Stimulated activated naive CD8-positive, alpha-beta T cell treated with anti-CD3 and anti-CD28 coated beads, Interleukin-15, amount 100 ng/mL, for 72 hours (primary cell): Measurements from ENCODE around the gene CLEC19A.

ENCODE experiments used
- ATAC-seq: fragments of 150-1000 bp; cut with Tn5 transposase; 2 replicates; pipeline ENCODE4 v1.10.0; 2021; ENCODE audit warnings: mild to moderate bottlenecking, moderate library complexity
- DNase-seq, 2 donors: peaks; one replicate each; pipeline ENCODE4 v3.0.0; 2021 to 2022
- H3K27ac Mint-ChIP-seq, 2 donors: one replicate each; pipeline ENCODE4 v1.8.0; 2022; ENCODE audit warnings: mild to moderate bottlenecking in 2 of 2, mixed read lengths in 2 of 2, moderate library complexity in 2 of 2
- H3K27me3 Mint-ChIP-seq: one replicate; pipeline ENCODE4 v1.8.0; 2022; ENCODE audit warnings: mixed read lengths
- H3K4me1 Mint-ChIP-seq: one replicate; pipeline ENCODE4 v1.8.0; 2022; ENCODE audit warnings: mild to moderate bottlenecking, mixed read lengths
- H3K4me3 Mint-ChIP-seq, 2 donors: one replicate each; pipeline ENCODE4 v1.8.0; 2022; ENCODE audit warnings: mild to moderate bottlenecking in 2 of 2, mixed read lengths in 2 of 2, moderate library complexity in 1 of 2
- H3K9me3 Mint-ChIP-seq, 2 donors: one replicate each; pipeline ENCODE4 v1.8.0; 2022; ENCODE audit warnings: mixed read lengths in 2 of 2

CLEC19A gene

GRCh38 chr16:19330841-19331397, 45.4 kb downstream of the CLEC19A start:
- H3K4me1 Mint-ChIP-seq, result no peaks in the 10 kb centered on the region
- H3K27ac Mint-ChIP-seq, result no peak overlapping the region
- peaks cover 9% of the 10 kb centered on the region for H3K27me3 Mint-ChIP-seq
- no peak overlapping the region for H3K4me3 Mint-ChIP-seq
- DNase-seq (no peak), ATAC-seq (no peak)
- no peaks in the 10 kb centered on the region for H3K9me3 Mint-ChIP-seq

GRCh38 chr16:19331794-19332193, 46.3 kb downstream of the CLEC19A start:
- peaks cover under 1% of the 10 kb centered on the region for H3K27me3 Mint-ChIP-seq
- H3K9me3 Mint-ChIP-seq, result no peaks in the 10 kb centered on the region
- no peaks in the 10 kb centered on the region for H3K4me1 Mint-ChIP-seq
- DNase-seq, result no peak
- H3K4me3 Mint-ChIP-seq, result no peak overlapping the region
- no peak overlapping the region for H3K27ac Mint-ChIP-seq
- ATAC-seq, result no peak

GRCh38 chr16:19338335-19338734, 52.8 kb downstream of the CLEC19A start:
- Mint-ChIP-seq H3K27me3 (peaks cover 7% of the 10 kb centered on the region), H3K9me3 (no peaks in the 10 kb centered on the region), H3K27ac (no peak overlapping the region), H3K4me3 (no peak overlapping the region), H3K4me1 (no peaks in the 10 kb centered on the region)
- ATAC-seq, result no peak
- no peak for DNase-seq

GRCh38 chr16:19344224-19344801, 58.8 kb downstream of the CLEC19A start:
- ATAC-seq (no peak), DNase-seq (no peak)
- no peak overlapping the region for H3K4me3 Mint-ChIP-seq
- no peak overlapping the region for H3K27ac Mint-ChIP-seq
- H3K9me3 Mint-ChIP-seq, result no peaks in the 10 kb centered on the region
- peaks cover 24% of the 10 kb centered on the region for H3K27me3 Mint-ChIP-seq
- no peaks in the 10 kb centered on the region for H3K4me1 Mint-ChIP-seq

GRCh38 chr16:19344980-19345379, 59.4 kb downstream of the CLEC19A start:
- no peaks in the 10 kb centered on the region for H3K4me1 Mint-ChIP-seq
- H3K9me3 Mint-ChIP-seq, result no peaks in the 10 kb centered on the region
- no peak overlapping the region for H3K4me3 Mint-ChIP-seq
- H3K27ac Mint-ChIP-seq, result peak overlapping the region in 1 of 2 donors; percentile 64
- no peak for DNase-seq
- peaks cover 22% of the 10 kb centered on the region for H3K27me3 Mint-ChIP-seq
- ATAC-seq, result no peak

GRCh38 chr16:19346335-19346922, 60.9 kb downstream of the CLEC19A start:
- Mint-ChIP-seq H3K4me1 (no peaks in the 10 kb centered on the region), H3K4me3 (no peak overlapping the region), H3K27me3 (peaks cover 22% of the 10 kb centered on the region), H3K9me3 (no peaks in the 10 kb centered on the region), H3K27ac (no peak overlapping the region)
- ATAC-seq, result no peak
- no peak for DNase-seq

GRCh38 chr16:19348125-19348524, 62.6 kb downstream of the CLEC19A start:
- Mint-ChIP-seq H3K27me3 (peaks cover 22% of the 10 kb centered on the region), H3K4me3 (no peak overlapping the region), H3K4me1 (no peaks in the 10 kb centered on the region), H3K9me3 (no peaks in the 10 kb centered on the region), H3K27ac (no peak overlapping the region)
- ATAC-seq (no peak), DNase-seq (no peak)

- H3K27ac Mint-ChIP-seq, result no peak overlapping the region
- DNase-seq (no peak), ATAC-seq (no peak)
- H3K4me1 Mint-ChIP-seq, result no peaks in the 10 kb centered on the region
- no peaks in the 10 kb centered on the region for H3K9me3 Mint-ChIP-seq
- peaks cover 22% of the 10 kb centered on the region for H3K27me3 Mint-ChIP-seq
- H3K4me3 Mint-ChIP-seq, result no peak overlapping the region
Measured at GRCh38 chr16:19348578-19349315, 63.2 kb downstream of the CLEC19A start.

- ATAC-seq, result no peak
- Mint-ChIP-seq H3K27me3 (no peaks in the 10 kb centered on the region), H3K9me3 (no peaks in the 10 kb centered on the region), H3K4me3 (no peak overlapping the region), H3K27ac (no peak overlapping the region), H3K4me1 (no peaks in the 10 kb centered on the region)
- DNase-seq, result no peak
Measured at GRCh38 chr16:19354371-19354770, 68.8 kb downstream of the CLEC19A start.

GRCh38 chr16:19356024-19356952, 70.8 kb downstream of the CLEC19A start:
- no peak overlapping the region for H3K4me3 Mint-ChIP-seq
- DNase-seq (no peak), ATAC-seq (peak; percentile 43)
- H3K27me3 Mint-ChIP-seq, result no peaks in the 10 kb centered on the region
- H3K27ac Mint-ChIP-seq, result no peak overlapping the region
- no peaks in the 10 kb centered on the region for H3K9me3 Mint-ChIP-seq
- H3K4me1 Mint-ChIP-seq, result no peaks in the 10 kb centered on the region

GRCh38 chr16:19359556-19359955, 74.0 kb downstream of the CLEC19A start:
- no peak for DNase-seq
- no peaks in the 10 kb centered on the region for H3K9me3 Mint-ChIP-seq
- H3K4me3 Mint-ChIP-seq, result no peak overlapping the region
- ATAC-seq, result no peak
- no peaks in the 10 kb centered on the region for H3K27me3 Mint-ChIP-seq
- no peaks in the 10 kb centered on the region for H3K4me1 Mint-ChIP-seq
- H3K27ac Mint-ChIP-seq, result no peak overlapping the region
